HepG2 (cell line): ENCODE measurements around the gene CSNK1A1. TPM values are rescaled to one million over a fixed set of nuclear protein-coding genes. Genes with fewer than 3 reads are reported as not detected.

ENCODE experiments used
- ASH2L ChIP-seq: fragments of 300-600, 200-600 bp; sonication (generic); IDR thresholded peaks from 2 replicates; pipeline ENCODE4 v1.7.0; 2017; ENCODE audit warnings: low read depth, mild to moderate bottlenecking, moderate library complexity, mixed read lengths, low read length; ENCODE audit not compliant: insufficient read length
- BHLHE40 ChIP-seq: IDR thresholded peaks from 2 replicates; pipeline ENCODE4 v1.6.1; 2011; ENCODE audit warnings: low read length, improper control_type of control experiment
- FOXO1 ChIP-seq: sonication (generic); formaldehyde crosslinking; IDR thresholded peaks from 2 replicates; pipeline ENCODE4 v1.4.0; 2020; ENCODE audit warnings: missing genetic modification reagents
- HCFC1 ChIP-seq: fragments of 150-350 bp; IDR thresholded peaks from 2 replicates; pipeline ENCODE4 v1.6.1; 2014; ENCODE audit warnings: low read depth, low read length
- KLF13 ChIP-seq: sonication (generic); formaldehyde crosslinking; IDR thresholded peaks from 2 replicates; pipeline ENCODE4 v1.4.0; 2020; ENCODE audit warnings: mild to moderate bottlenecking, missing genetic modification reagents
- MAFG ChIP-seq: sonication (generic); formaldehyde crosslinking; IDR thresholded peaks from 2 replicates; pipeline ENCODE4 v1.5.1; 2020; ENCODE audit warnings: mild to moderate bottlenecking, missing genetic modification reagents
- MED8 ChIP-seq: sonication (generic); formaldehyde crosslinking; IDR thresholded peaks from 2 replicates; pipeline ENCODE4 v1.8.1; 2023; ENCODE audit warnings: mild to moderate bottlenecking, missing genetic modification reagents; ENCODE audit not compliant: insufficient replicate concordance
- MIER2 ChIP-seq: IDR thresholded peaks from 2 replicates; pipeline ENCODE4 v1.6.1; 2016; ENCODE audit warnings: missing biosample characterization, missing genetic modification reagents
- NFRKB ChIP-seq: fragments of 450-650 bp; IDR thresholded peaks from 2 replicates; pipeline ENCODE4 v1.6.1; 2017
- PITX1 ChIP-seq: sonication (generic); formaldehyde crosslinking; IDR thresholded peaks from 2 replicates; pipeline ENCODE4 v1.5.1; 2020; ENCODE audit warnings: mild to moderate bottlenecking, missing genetic modification reagents
- POLR2A ChIP-seq, 2 experiments: IDR thresholded peaks; 2 replicates each; pipeline ENCODE4 v1.6.1; 2011; ENCODE audit warnings: low read depth in 2 of 2, low read length in 2 of 2, mild to moderate bottlenecking in 1 of 2, moderate library complexity in 1 of 2; ENCODE audit not compliant: insufficient read depth in 1 of 2
- PRPF4 ChIP-seq: fragments of 200-400 bp; formaldehyde crosslinking; IDR thresholded peaks from 2 replicates; pipeline ENCODE4 v1.6.1; 2016; ENCODE audit warnings: low read length, low read depth; ENCODE audit not compliant: poor library complexity, severe bottlenecking
- RCOR2 ChIP-seq: IDR thresholded peaks from 2 replicates; pipeline ENCODE4 v1.6.1; 2016; ENCODE audit warnings: missing biosample characterization, missing genetic modification reagents
- SIN3B ChIP-seq: fragments of 150-350 bp; IDR thresholded peaks from 2 replicates; pipeline ENCODE4 v1.6.1; 2014; ENCODE audit warnings: low read length
- SKI ChIP-seq: fragments of 450-650 bp; IDR thresholded peaks from one replicate; pipeline ENCODE4 v1.6.1; 2018; ENCODE audit warnings: mild to moderate bottlenecking; ENCODE audit not compliant: partially characterized antibody
- SNAI1 ChIP-seq: sonication (generic); formaldehyde crosslinking; IDR thresholded peaks from 2 replicates; pipeline ENCODE4 v1.5.0; 2020; ENCODE audit warnings: mild to moderate bottlenecking, missing genetic modification reagents, borderline replicate concordance
- YEATS2 ChIP-seq: sonication (generic); formaldehyde crosslinking; IDR thresholded peaks from 2 replicates; pipeline ENCODE4 v1.4.0; 2020; ENCODE audit warnings: missing genetic modification reagents, borderline replicate concordance
- ZBTB3 ChIP-seq: sonication (generic); formaldehyde crosslinking; IDR thresholded peaks from 2 replicates; pipeline ENCODE4 v1.4.0; 2020; ENCODE audit warnings: low read depth, mild to moderate bottlenecking, moderate library complexity, missing genetic modification reagents, borderline replicate concordance
- ZKSCAN8 ChIP-seq: IDR thresholded peaks from 2 replicates; pipeline ENCODE4 v1.6.1; 2016; ENCODE audit warnings: borderline replicate concordance, missing genetic modification reagents, missing compliant biosample characterization
- ZNF138 ChIP-seq: sonication (generic); formaldehyde crosslinking; IDR thresholded peaks from 2 replicates; pipeline ENCODE4 v1.5.0; 2020; ENCODE audit warnings: mild to moderate bottlenecking, low read depth, missing genetic modification reagents
- ZNF296 ChIP-seq: sonication (generic); formaldehyde crosslinking; conservative IDR thresholded peaks from 2 replicates; pipeline ENCODE4 v1.5.0; 2020; ENCODE audit warnings: mild to moderate bottlenecking, missing genetic modification reagents
- ZNF33A ChIP-seq: sonication (generic); formaldehyde crosslinking; IDR thresholded peaks from 2 replicates; pipeline ENCODE4 v1.5.1; 2020; ENCODE audit warnings: missing genetic modification reagents, mild to moderate bottlenecking, moderate library complexity, borderline replicate concordance
- ZNF572 ChIP-seq: sonication (generic); formaldehyde crosslinking; IDR thresholded peaks from 2 replicates; pipeline ENCODE4 v1.5.1; 2020; ENCODE audit warnings: mild to moderate bottlenecking, missing genetic modification reagents
- ZNF644 ChIP-seq: IDR thresholded peaks from 2 replicates; pipeline ENCODE4 v1.6.1; 2016; ENCODE audit warnings: low read depth
- ZNF724P ChIP-seq: sonication (generic); formaldehyde crosslinking; IDR thresholded peaks from 2 replicates; pipeline ENCODE4 v1.8.0; 2022; ENCODE audit warnings: missing genetic modification reagents, borderline replicate concordance
- polyA plus RNA-seq, 8 experiments: library from polyadenylated mRNA; depleted of rRNA in 3 of 8; stranded (reverse) in 7 of 8; unstranded in 1 of 8; fragments of >200 nt; fragmentation: Illumina TruSeq in 4 of 8; extraction: Trizol in 4 of 8; gene quantifications; 2 replicates each; pipeline versions ENCODE4 v1.2.1 to v1.2.3, GENCODE V29; 2011 to 2016; ENCODE audit warnings: low read depth in 4 of 8, missing spikeins in 1 of 8, mixed read lengths in 1 of 8; ENCODE audit not compliant: insufficient read depth in 1 of 8
- total RNA-seq, 5 experiments: library from RNA; depleted of rRNA; stranded (reverse); fragments of >200 nt; fragmentation: Illumina TruSeq; extraction: Trizol; gene quantifications; 2 replicates each; pipeline ENCODE4 v1.2.3, GENCODE V29; 2016; ENCODE audit warnings: low read depth in 1 of 5
- TF ChIP-seq, protein P1 (sequence below): sonication (generic); formaldehyde crosslinking; IDR thresholded peaks from 2 replicates; pipeline ENCODE4 v1.4.0; 2020; ENCODE audit warnings: missing genetic modification reagents
- TF ChIP-seq, protein P2 (sequence below): sonication (generic); formaldehyde crosslinking; IDR thresholded peaks from 2 replicates; pipeline ENCODE4 v1.8.0; 2022; ENCODE audit warnings: mild to moderate bottlenecking, missing genetic modification reagents, borderline replicate concordance
- TF ChIP-seq, protein P3 (sequence below): sonication (generic); formaldehyde crosslinking; IDR thresholded peaks from 2 replicates; pipeline ENCODE4 v1.5.1; 2020; ENCODE audit warnings: missing genetic modification reagents, mild to moderate bottlenecking, borderline replicate concordance

Gene CSNK1A1
- total and polyA plus RNA-seq, 2 of the 13 experiments (the other 11 are each of a cell fraction or from before 2014, with no cell fraction given) = 89.0 to 149 TPM

DNA sequence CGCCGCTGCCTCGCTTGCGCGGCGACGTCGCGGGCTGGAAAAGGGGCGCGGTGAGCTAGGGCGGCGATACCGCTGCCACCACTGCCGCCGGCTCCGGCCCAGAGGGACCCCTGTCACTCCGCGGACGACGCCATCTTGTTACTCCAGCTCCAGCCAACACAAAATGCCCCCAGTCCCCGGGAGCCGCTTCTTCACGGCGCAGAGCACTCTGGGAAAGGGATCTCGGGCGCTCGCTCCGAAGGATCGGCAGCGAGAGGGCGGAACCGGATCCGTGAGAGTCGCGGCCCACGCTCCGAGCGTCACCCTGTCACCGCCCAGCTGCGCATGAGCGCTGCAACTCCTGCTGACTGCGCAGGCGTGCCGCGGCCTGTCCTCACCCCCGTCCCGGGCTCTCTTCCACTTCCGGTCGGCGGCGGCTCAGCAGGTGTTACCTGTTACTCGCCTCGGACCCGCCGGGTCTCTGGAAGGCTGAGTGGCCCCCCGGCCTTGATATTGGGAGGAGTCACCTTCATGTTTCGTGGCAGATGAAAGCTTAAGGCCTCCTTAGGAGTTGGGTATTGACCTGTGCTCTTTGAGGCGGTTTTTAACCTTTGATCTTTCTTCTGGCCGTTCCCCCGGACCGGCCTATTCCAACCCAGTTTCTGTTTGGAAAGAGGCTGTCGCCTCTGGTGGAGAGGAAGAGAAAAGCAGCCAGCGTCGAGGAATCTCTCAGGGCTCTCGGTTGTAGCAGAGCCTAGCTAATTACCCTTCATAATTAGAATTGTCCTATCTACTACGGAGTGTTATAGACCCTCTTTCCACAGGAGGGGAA, at the start of gene CSNK1A1 (continued):
- no peak; the same call in 1 of the 2 replicates for TF ChIP-seq SIN3B
- TF ChIP-seq, protein P1, sequence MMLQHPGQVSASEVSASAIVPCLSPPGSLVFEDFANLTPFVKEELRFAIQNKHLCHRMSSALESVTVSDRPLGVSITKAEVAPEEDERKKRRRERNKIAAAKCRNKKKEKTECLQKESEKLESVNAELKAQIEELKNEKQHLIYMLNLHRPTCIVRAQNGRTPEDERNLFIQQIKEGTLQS (CRISPR knock-in tag) = no peak
- peak; percentile 94 for TF ChIP-seq MED8
- TF ChIP-seq HCFC1 = no peak; the same call in 1 of the 2 replicates
- TF ChIP-seq ASH2L = peak; percentile 86
- no peak for TF ChIP-seq SKI
- TF ChIP-seq, protein P2, sequence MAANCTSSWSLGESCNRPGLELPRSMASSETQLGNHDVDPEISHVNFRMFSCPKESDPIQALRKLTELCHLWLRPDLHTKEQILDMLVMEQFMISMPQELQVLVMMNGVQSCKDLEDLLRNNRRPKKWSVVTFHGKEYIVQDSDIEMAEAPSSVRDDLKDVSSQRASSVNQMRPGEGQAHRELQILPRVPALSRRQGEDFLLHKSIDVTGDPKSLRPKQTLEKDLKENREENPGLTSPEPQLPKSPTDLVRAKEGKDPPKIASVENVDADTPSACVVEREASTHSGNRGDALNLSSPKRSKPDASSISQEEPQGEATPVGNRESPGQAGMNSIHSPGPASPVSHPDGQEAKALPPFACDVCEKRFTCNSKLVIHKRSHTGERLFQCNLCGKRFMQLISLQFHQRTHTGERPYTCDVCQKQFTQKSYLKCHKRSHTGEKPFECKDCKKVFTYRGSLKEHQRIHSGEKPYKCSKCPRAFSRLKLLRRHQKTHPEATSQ (CRISPR knock-in tag) = peak; percentile 81; the same call in 1 of the 2 replicates
- TF ChIP-seq ZNF724P (CRISPR knock-in tag) = peak; percentile 49; the same call in 1 of the 2 replicates
- TF ChIP-seq ZNF572 = no peak
- 0 out of 2 replicates have a peak, but pooled peaks have one; percentile 9 for TF ChIP-seq ZNF644
- peak; percentile 45; the same call in 1 of the 2 replicates for TF ChIP-seq ZNF33A (CRISPR knock-in tag)
- TF ChIP-seq ZNF138 (CRISPR knock-in tag) = no peak
- peak; percentile 76; the same call in 1 of the 2 replicates for TF ChIP-seq ZKSCAN8 (CRISPR knock-in tag)
- TF ChIP-seq RCOR2 (CRISPR knock-in tag) = no peak
- TF ChIP-seq PITX1 (CRISPR knock-in tag) = peak; percentile 31; the same call in 1 of the 2 replicates
- TF ChIP-seq NFRKB = peak; percentile 68; the same call in 1 of the 2 replicates
- TF ChIP-seq SNAI1 (CRISPR knock-in tag) = peak; percentile 69; the same call in 1 of the 2 replicates
- TF ChIP-seq, protein P3, sequence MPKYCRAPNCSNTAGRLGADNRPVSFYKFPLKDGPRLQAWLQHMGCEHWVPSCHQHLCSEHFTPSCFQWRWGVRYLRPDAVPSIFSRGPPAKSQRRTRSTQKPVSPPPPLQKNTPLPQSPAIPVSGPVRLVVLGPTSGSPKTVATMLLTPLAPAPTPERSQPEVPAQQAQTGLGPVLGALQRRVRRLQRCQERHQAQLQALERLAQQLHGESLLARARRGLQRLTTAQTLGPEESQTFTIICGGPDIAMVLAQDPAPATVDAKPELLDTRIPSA = no peak; the same call in 1 of the 2 replicates
- peak; percentile 89; the same call in 1 of the 2 replicates for TF ChIP-seq YEATS2
- peak; percentile 14; the same call in 1 of the 2 replicates for TF ChIP-seq BHLHE40
- no peak for TF ChIP-seq PRPF4
- TF ChIP-seq ZBTB3 = no peak
- TF ChIP-seq KLF13 = no peak
- TF ChIP-seq FOXO1 (CRISPR knock-in tag) = peak; percentile 27; the same call in 1 of the 2 replicates
- no peak for TF ChIP-seq ZNF296 (CRISPR knock-in tag)
- peak; percentile 86 to 88 for TF ChIP-seq POLR2A (IDR thresholded peaks at IDR 0.05; ENCODE audit: insufficient read depth in 1 of 2, low read depth in 2 of 2, low read length in 2 of 2)
- no peak for TF ChIP-seq MAFG (CRISPR knock-in tag)
- TF ChIP-seq MIER2 (CRISPR knock-in tag) = peak; percentile 71; the same call in 1 of the 2 replicates
